Common myeloid progenitor, CD34-positive (primary cell): ENCODE data around the gene DCUN1D4. TPM values are rescaled to one million over a fixed set of nuclear protein-coding genes. Genes with fewer than 3 reads are reported as not detected.

Experiments used
- CTCF ChIA-PET: fragments of 350-600 bp; sonication (Branson Sonifier 250); formaldehyde crosslinking; loops from one replicate; lab custom pipeline; 2021; ENCODE audit warnings: antibody characterized with exemption; lab: Charles Lee
- POLR2A ChIA-PET: fragments of 350-600 bp; sonication (Branson Sonifier 250); formaldehyde crosslinking; loops from one replicate; lab custom pipeline; 2021; ENCODE audit warnings: antibody characterized with exemption; lab: Charles Lee
- DNase-seq, 3 donors: peaks; one replicate each; pipeline versions ENCODE4 v3.0.0 to v3.0.0-alpha.2; 2013
- H3K27ac ChIP-seq, 2 experiments: 1 replicate in 1 of 2; 2 replicates in 1 of 2; pipeline ENCODE4 v1.7.0; 2013; ENCODE audit warnings: inconsistent platforms in 2 of 2, low read length in 2 of 2, mild to moderate bottlenecking in 2 of 2, low read depth in 1 of 2, moderate library complexity in 1 of 2; ENCODE audit not compliant: severe bottlenecking in 2 of 2, insufficient read depth in 1 of 2, poor library complexity in 1 of 2
- H3K27me3 ChIP-seq, 5 experiments: replicated peaks in 2 of 5; 1 replicate in 3 of 5; 2 replicates in 2 of 5; pipeline versions ENCODE4 v1.6.1 to v1.7.0; 2013; ENCODE audit warnings: low read length in 4 of 5, mild to moderate bottlenecking in 2 of 5, moderate library complexity in 2 of 5, inconsistent platforms in 1 of 5; ENCODE audit not compliant: insufficient read depth in 5 of 5, control insufficient read depth in 4 of 5
- H3K36me3 ChIP-seq, 4 experiments: 1 replicate in 2 of 4; 2 replicates in 2 of 4; pipeline versions ENCODE4 v1.6.1 to v1.7.0; 2013; ENCODE audit warnings: low read length in 3 of 4, control low read depth in 1 of 4, mild to moderate bottlenecking in 1 of 4; ENCODE audit not compliant: control insufficient read depth in 4 of 4, insufficient read depth in 4 of 4
- H3K4me1 ChIP-seq, 4 experiments: 1 replicate in 3 of 4; 2 replicates in 1 of 4; pipeline versions ENCODE4 v1.6.1 to v1.7.1; 2013; ENCODE audit warnings: low read length in 3 of 4, mild to moderate bottlenecking in 3 of 4, control low read depth in 1 of 4, inconsistent platforms in 1 of 4, moderate library complexity in 1 of 4; ENCODE audit not compliant: control insufficient read depth in 4 of 4, insufficient read depth in 4 of 4; ENCODE audit errors: control extremely low read depth in 1 of 4
- H3K4me3 ChIP-seq, 7 experiments: 1 replicate in 4 of 7; 2 replicates in 3 of 7; pipeline versions ENCODE4 v1.5.1 to v1.7.0; 2013; ENCODE audit warnings: mild to moderate bottlenecking in 7 of 7, low read length in 6 of 7, moderate library complexity in 6 of 7, inconsistent platforms in 2 of 7, low read depth in 2 of 7, control low read depth in 1 of 7; ENCODE audit not compliant: insufficient read depth in 4 of 7, control insufficient read depth in 1 of 7; ENCODE audit errors: extremely low read depth in 1 of 7
- H3K9me3 ChIP-seq, 5 experiments: 1 replicate in 4 of 5; 2 replicates in 1 of 5; pipeline versions ENCODE4 v1.6.1 to v1.7.1; 2013; ENCODE audit warnings: low read length in 4 of 5, mild to moderate bottlenecking in 2 of 5, inconsistent platforms in 1 of 5, low read depth in 1 of 5, moderate library complexity in 1 of 5; ENCODE audit not compliant: control insufficient read depth in 4 of 5, insufficient read depth in 2 of 5; ENCODE audit errors: control extremely low read depth in 1 of 5
- WGBS: methylation state at CpG from one replicate; pipeline ENCODE4 v1.1.5; 2013; ENCODE audit not compliant: insufficient coverage; 5-methylcytosine and 5-hydroxymethylcytosine counted together
- polyA plus RNA-seq: library from polyadenylated mRNA; unstranded; fragments of 120-200 nt; gene quantifications from one replicate; pipeline ENCODE4 v1.2.1, GENCODE V29; 2013

Gene DCUN1D4
- 30.2 TPM for polyA plus RNA-seq

DNA sequence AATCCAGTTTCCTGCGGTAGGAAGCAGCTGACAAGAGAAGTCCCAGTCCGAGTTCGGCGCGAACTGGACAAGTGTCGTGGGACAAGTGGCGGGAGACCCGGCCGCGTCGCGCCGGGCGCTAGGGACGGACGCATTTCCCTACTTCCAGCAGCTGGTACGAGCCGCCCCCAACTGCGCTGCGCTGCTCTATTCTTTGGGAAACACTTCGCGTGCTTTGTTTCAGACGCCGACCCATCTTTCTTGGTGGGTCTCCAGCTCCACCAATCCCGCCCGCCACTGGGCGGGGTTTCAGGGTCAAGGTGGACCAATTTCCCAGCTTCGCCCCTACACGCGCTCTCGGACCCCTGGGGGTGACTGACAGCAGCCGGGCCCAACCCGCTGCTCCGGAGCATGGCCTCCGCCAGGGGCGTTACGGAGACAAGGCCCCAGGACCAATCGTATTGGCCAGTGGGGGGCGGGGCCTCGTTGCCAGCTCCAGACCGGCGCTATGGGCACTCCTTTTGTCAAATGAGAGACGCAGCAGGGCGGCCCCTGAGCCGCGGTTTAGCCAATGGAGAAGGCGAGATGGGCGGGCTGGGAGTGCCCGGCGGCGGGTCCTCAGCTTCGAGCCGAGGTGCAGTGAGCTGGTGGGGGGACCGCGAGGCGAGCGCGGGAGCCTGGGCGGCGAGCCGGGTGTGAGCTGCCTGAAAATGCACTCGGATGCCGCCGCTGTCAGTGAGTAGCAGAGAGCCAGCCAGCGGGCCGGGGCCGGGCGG lies at the start of gene DCUN1D4:
Gene DCUN1D4, plus strand, starts transcription at position 600 of the 755 bp plus-strand sequence. Its CDS starts 90 bp downstream, at position 690.
- Histone ChIP-seq H3K27ac (peak within 1 kb of the TSS in 1 of 2 experiments; percentile 81), H3K4me1 (peaks cover 7 to 16% (median 12%) of the 10 kb centered on the region in 4 experiments), H3K9me3 (no peaks in the 10 kb centered on the region), H3K27me3 (peaks cover 0 to 2% (median 0%) of the 10 kb centered on the region in 5 experiments), H3K4me3 (peak within 1 kb of the TSS; percentile 75 to 95 (median 89)), H3K36me3 (peaks cover 0 to 4% (median 0%) of the 10 kb centered on the region in 4 experiments)
- WGBS: under 1% methylated on average over 61 of the region's 68 CpGs
- ChIA-PET CTCF (interaction anchor here (1.0 to 1.5 kb wide), 5 partner anchors 10 to 185 kb away, joined by 3 to 8 read pairs (median 4); no protein-coding TSS in a partner anchor), POLR2A (no interaction called here)
- peak; percentile 99 for DNase-seq

- no peak for DNase-seq
- POLR2A ChIA-PET: no interaction called here
- WGBS: 100% methylated on average over 6 of the region's 8 CpGs
- Histone ChIP-seq H3K9me3 (peaks cover 0 to 14% (median 3%) of the 10 kb centered on the region in 5 experiments), H3K27ac (no peak overlapping the region), H3K4me3 (no peak overlapping the region), H3K4me1 (no peaks in the 10 kb centered on the region), H3K36me3 (no peaks in the 10 kb centered on the region), H3K27me3 (no peaks in the 10 kb centered on the region)
- CTCF ChIA-PET: no interaction called here
Observed at GRCh38 chr4:51820443-51821234, 22.3 kb upstream of the DCUN1D4 start.

- POLR2A ChIA-PET: no interaction called here
- Histone ChIP-seq H3K4me1 (no peaks in the 10 kb centered on the region), H3K4me3 (no peak overlapping the region), H3K27me3 (peaks cover 0 to 3% (median 0%) of the 10 kb centered on the region in 5 experiments), H3K27ac (no peak overlapping the region), H3K36me3 (no peaks in the 10 kb centered on the region), H3K9me3 (peaks cover 0 to 4% (median 0%) of the 10 kb centered on the region in 5 experiments)
- WGBS: 58% methylated on average over 2 of the region's 5 CpGs
- CTCF ChIA-PET: no interaction called here
- no peak for DNase-seq
Observed at GRCh38 chr4:51825341-51825740, 17.6 kb upstream of the DCUN1D4 start.

GRCh38 chr4:51830156-51830720 lies 12.7 kb upstream of the DCUN1D4 start:
- ChIA-PET CTCF (interaction anchor here (2.4 kb wide), 1 partner anchor 12 kb away, joined by 8 read pairs; the partner anchor contains the start of gene DCUN1D4), POLR2A (no interaction called here)
- Histone ChIP-seq H3K27ac (no peak overlapping the region), H3K9me3 (no peaks in the 10 kb centered on the region), H3K4me1 (no peaks in the 10 kb centered on the region), H3K27me3 (peaks cover 0 to 8% (median 0%) of the 10 kb centered on the region in 5 experiments), H3K36me3 (no peaks in the 10 kb centered on the region), H3K4me3 (no peak overlapping the region)
- DNase-seq: no peak
- 92% methylated on average over 3 of the region's 3 CpGs for WGBS

DNA sequence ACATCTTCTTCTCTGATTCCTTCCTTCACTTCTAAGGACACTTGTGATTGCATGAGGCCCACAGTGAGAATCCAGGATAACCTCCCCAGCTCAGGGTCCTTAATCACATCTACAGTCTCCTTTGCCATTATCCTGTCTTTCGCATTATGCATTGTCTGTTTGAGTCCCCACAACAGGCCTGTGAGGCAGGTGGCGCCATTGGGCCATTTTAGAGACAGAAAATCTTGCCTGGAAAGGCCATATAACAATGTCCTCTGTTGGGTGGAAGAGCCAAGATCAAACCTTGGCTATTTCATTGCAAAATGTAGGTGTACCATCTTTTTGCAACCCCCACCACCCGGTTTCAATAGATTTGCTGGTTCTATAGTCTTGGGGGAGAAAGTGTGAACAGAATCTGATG lies 11.8 kb upstream of the DCUN1D4 start:
- DNase-seq: peak; percentile 49 to 73 (median 68)
- POLR2A ChIA-PET: no interaction called here

DNA sequence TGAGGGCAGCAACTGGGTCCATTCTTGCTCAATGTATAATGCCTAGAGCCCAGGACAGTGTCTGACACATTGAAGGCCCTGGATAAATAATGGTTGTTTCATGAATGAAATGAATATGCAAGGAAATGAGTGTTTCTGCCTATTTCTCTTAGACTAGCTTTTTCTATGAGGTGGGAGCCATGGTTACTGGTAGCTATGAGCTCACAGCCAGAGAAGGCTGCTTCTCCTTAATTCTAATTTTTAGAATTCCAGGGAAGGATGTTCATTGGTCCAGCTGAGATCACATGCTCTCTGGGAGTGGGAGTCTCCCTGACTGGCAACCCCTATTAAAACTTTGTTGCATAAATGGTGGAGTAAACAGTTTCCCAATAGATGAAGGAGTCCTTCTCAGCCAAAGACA lies 9.7 kb upstream of the DCUN1D4 start:
- no peak for DNase-seq
- Histone ChIP-seq H3K4me3 (no peak overlapping the region), H3K36me3 (no peaks in the 10 kb centered on the region), H3K27ac (no peak overlapping the region), H3K4me1 (no peaks in the 10 kb centered on the region), H3K27me3 (peaks cover 0 to 8% (median 0%) of the 10 kb centered on the region in 5 experiments), H3K9me3 (no peaks in the 10 kb centered on the region)
- CTCF ChIA-PET: interaction anchor here (1.4 to 1.6 kb wide), 4 partner anchors 16 to 193 kb away, joined by 3 to 4 read pairs (median 4); no protein-coding TSS in a partner anchor
- POLR2A ChIA-PET: no interaction called here

More for the DNA sequence above, 11.8 kb upstream of the DCUN1D4 start:
- Histone ChIP-seq H3K27me3 (peaks cover 0 to 8% (median 0%) of the 10 kb centered on the region in 5 experiments), H3K27ac (no peak overlapping the region), H3K9me3 (no peaks in the 10 kb centered on the region), H3K36me3 (no peaks in the 10 kb centered on the region), H3K4me3 (no peak overlapping the region), H3K4me1 (no peaks in the 10 kb centered on the region)
- CTCF ChIA-PET: interaction anchor here (1.0 to 2.4 kb wide), 3 partner anchors 9 to 195 kb away, joined by 3 to 8 read pairs (median 3); partner anchors contain the start of gene DCUN1D4
- 53% methylated on average over 2 of the region's 3 CpGs for WGBS
